B cell (primary cell): ENCODE data around the gene PHKA2. TPM values are rescaled to one million over a fixed set of nuclear protein-coding genes. Genes with fewer than 3 reads are reported as not detected.

ENCODE experiments used
- ATAC-seq: fragments of 200-7000 bp; cut with Tn5 transposase; one replicate; pipeline ENCODE4 v1.10.0; 2021; ENCODE audit warnings: low read depth, mild to moderate bottlenecking, moderate number of reproducible peaks, moderate library complexity
- CTCF ChIA-PET: fragments of 350-600 bp; sonication (Branson Sonifier 250); formaldehyde crosslinking; loops from one replicate; lab custom pipeline; 2021; ENCODE audit warnings: antibody characterized with exemption, inconsistent platforms; lab: Charles Lee
- POLR2A ChIA-PET: fragments of 350-600 bp; sonication (Branson Sonifier 250); formaldehyde crosslinking; loops from one replicate; lab custom pipeline; 2021; ENCODE audit warnings: antibody characterized with exemption; lab: Charles Lee
- DNase-seq: peaks from one replicate; pipeline ENCODE4 v3.0.0; 2013
- H2AFZ ChIP-seq: 2 replicates; pipeline ENCODE4 v1.6.1; 2012; ENCODE audit warnings: mild to moderate bottlenecking, low read depth, low read length; ENCODE audit not compliant: insufficient read depth, poor library complexity, severe bottlenecking
- H3K27ac ChIP-seq, 2 donors: 1 replicate in 1 of 2; 2 replicates in 1 of 2; pipeline ENCODE4 v1.5.1; 2012 to 2013; ENCODE audit warnings: low read length in 2 of 2, mild to moderate bottlenecking in 2 of 2, moderate library complexity in 1 of 2
- H3K27me3 ChIP-seq, 4 experiments: fragments of 200-600 bp in 1 of 4; sonication (generic) in 1 of 4; replicated peaks in 1 of 4; 1 replicate in 2 of 4; 2 replicates in 2 of 4; pipeline versions ENCODE4 v1.6.1 to v1.7.0; 2013 to 2016; ENCODE audit warnings: low read length in 3 of 4, mild to moderate bottlenecking in 2 of 4, mixed read lengths in 1 of 4, moderate library complexity in 1 of 4; ENCODE audit not compliant: insufficient read depth in 4 of 4, control insufficient read depth in 3 of 4; ENCODE audit errors: control extremely low read depth in 1 of 4
- H3K36me3 ChIP-seq, 2 experiments: replicated peaks in 1 of 2; 1 replicate in 1 of 2; 2 replicates in 1 of 2; pipeline versions ENCODE4 v1.6.1 to v1.7.1; 2013; ENCODE audit warnings: low read length in 1 of 2; ENCODE audit not compliant: insufficient read depth in 2 of 2, control insufficient read depth in 1 of 2; ENCODE audit errors: control extremely low read depth in 1 of 2, extremely low read depth in 1 of 2
- H3K4me1 ChIP-seq, 2 donors: fragments of 200-600 bp in 1 of 2; sonication (generic) in 1 of 2; 1 replicate in 1 of 2; 2 replicates in 1 of 2; pipeline versions ENCODE4 v1.5.1 to v1.6.1; 2013 to 2017; ENCODE audit warnings: low read length in 2 of 2; ENCODE audit not compliant: control insufficient read depth in 2 of 2, insufficient read depth in 2 of 2
- H3K4me2 ChIP-seq: replicated peaks from 2 replicates; pipeline ENCODE3; 2012; ENCODE audit warnings: mild to moderate bottlenecking, low read depth, low read length; ENCODE audit not compliant: poor library complexity, severe bottlenecking
- H3K4me3 ChIP-seq, 5 experiments: fragments of 200-600 bp in 1 of 5; sonication (generic) in 1 of 5; 1 replicate in 3 of 5; 2 replicates in 2 of 5; pipeline versions ENCODE4 v1.5.1 to v1.7.0; 2011 to 2016; ENCODE audit warnings: low read length in 4 of 5, mild to moderate bottlenecking in 4 of 5, low read depth in 2 of 5, control low read depth in 1 of 5, moderate library complexity in 1 of 5; ENCODE audit not compliant: insufficient read depth in 1 of 5; ENCODE audit errors: control extremely low read depth in 1 of 5, extremely low read depth in 1 of 5
- H3K79me2 ChIP-seq: fragments of 200-600 bp; sonication (generic); one replicate; pipeline ENCODE4 v1.6.0; 2016; ENCODE audit warnings: low read length; ENCODE audit not compliant: control insufficient read depth, insufficient read depth
- H3K9ac ChIP-seq: fragments of 200-600 bp; sonication (generic); 2 replicates; pipeline ENCODE4 v1.6.1; 2017; ENCODE audit warnings: mild to moderate bottlenecking, low read length, moderate library complexity
- H3K9me3 ChIP-seq, 3 donors: one replicate each; pipeline versions ENCODE4 v1.6.1 to v1.7.1; 2013; ENCODE audit warnings: low read length in 2 of 3; ENCODE audit not compliant: control insufficient read depth in 2 of 3, insufficient read depth in 1 of 3; ENCODE audit errors: control extremely low read depth in 1 of 3
- H4K20me1 ChIP-seq: 2 replicates; pipeline ENCODE4 v1.6.0; 2012; ENCODE audit warnings: mild to moderate bottlenecking, low read length; ENCODE audit not compliant: insufficient read depth, control insufficient read depth, poor library complexity, severe bottlenecking
- H3K27ac Mint-ChIP-seq: one replicate; pipeline ENCODE4 v1.8.0; 2021; ENCODE audit warnings: mixed read lengths
- H3K27me3 Mint-ChIP-seq: one replicate; pipeline ENCODE4 v1.8.0; 2021; ENCODE audit warnings: mixed read lengths
- H3K4me1 Mint-ChIP-seq: one replicate; pipeline ENCODE4 v1.8.0; 2021; ENCODE audit warnings: mixed read lengths
- H3K4me3 Mint-ChIP-seq: one replicate; pipeline ENCODE4 v1.8.0; 2021; ENCODE audit warnings: mixed read lengths
- H3K9me3 Mint-ChIP-seq: one replicate; pipeline ENCODE4 v1.8.0; 2022; ENCODE audit warnings: mixed read lengths; ENCODE audit not compliant: insufficient read depth
- EZH2 ChIP-seq: IDR thresholded peaks from 2 replicates; pipeline ENCODE4 v1.6.1; 2012; ENCODE audit warnings: borderline replicate concordance, low read depth, mild to moderate bottlenecking, moderate library complexity, low read length; ENCODE audit not compliant: insufficient read depth, poor library complexity, severe bottlenecking
- WGBS: methylation state at CpG from one replicate; pipeline ENCODE4 v1.1.5; 2013; ENCODE audit warnings: missing lambda C conversion rate; ENCODE audit not compliant: insufficient coverage; 5-methylcytosine and 5-hydroxymethylcytosine counted together
- intact Hi-C: fragments of 100-400 bp; cut with micrococcal nuclease; formaldehyde crosslinking; loops from one replicate; pipeline ENCODE4 v1.10.0; 2022
- polyA plus RNA-seq: library from polyadenylated mRNA; depleted of rRNA; stranded (reverse); fragments of >200 nt; gene quantifications from 2 replicates; pipeline ENCODE4 v1.2.3, GENCODE V29; 2012
- total RNA-seq, 2 donors: library from RNA; stranded (reverse); fragments of 120-200 nt in 1 of 2; gene quantifications; 1 replicate in 1 of 2; 2 replicates in 1 of 2; pipeline versions ENCODE4 v1.2.3 to v1.2.4, GENCODE V29; 2013 to 2022
- TF ChIP-seq, protein P1 (sequence below): fragments of 200-600 bp; IDR thresholded peaks from one replicate; pipeline ENCODE4 v1.8.0; 2022; ENCODE audit warnings: antibody characterized with exemption, mild to moderate bottlenecking

The PHKA2 gene
- total and polyA plus RNA-seq, 2 donors (not counting 1 experiment from before 2014, with no cell fraction given) = 54.6 to 60.6 TPM

DNA sequence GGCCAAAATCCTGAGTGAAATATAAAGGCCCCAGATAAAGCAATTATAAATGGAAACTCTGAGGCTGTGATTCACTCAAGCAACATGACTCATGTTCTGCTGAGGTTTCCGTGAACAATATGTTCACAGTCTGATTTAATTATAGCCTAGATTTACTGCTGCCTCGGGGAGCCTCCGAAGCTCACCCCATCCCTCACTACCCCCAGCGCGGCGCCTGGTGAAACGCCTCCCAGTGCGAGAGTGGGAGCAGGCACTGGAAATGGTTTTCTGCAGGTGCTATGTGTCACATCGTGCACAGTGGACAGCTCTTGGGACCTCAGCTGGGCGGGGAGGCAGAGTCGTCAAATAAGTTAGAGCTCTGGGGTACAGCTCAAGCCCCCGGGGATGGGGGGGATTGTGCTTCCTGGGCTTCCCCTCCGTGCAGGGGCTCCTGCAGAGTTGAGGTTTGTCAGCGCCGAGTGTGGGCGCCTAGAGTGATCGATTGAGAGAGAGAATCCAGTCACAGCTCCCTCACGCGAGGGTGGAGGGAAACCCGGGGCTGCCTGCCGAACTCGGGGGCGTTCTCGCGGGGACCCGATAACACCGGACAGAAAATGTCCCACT is 110.6 kb downstream of the PHKA2 start:
- Mint-ChIP-seq H3K27me3 (peaks cover 1% of the 10 kb centered on the region), H3K4me1 (no peaks in the 10 kb centered on the region), H3K9me3 (no peaks in the 10 kb centered on the region), H3K4me3 (no peak overlapping the region), H3K27ac (no peak overlapping the region)
- H3K9ac ChIP-seq = no peak overlapping the region
- H3K27me3 ChIP-seq = no peaks in the 10 kb centered on the region
- ATAC-seq = no peak
- no peak overlapping the region for H3K4me3 ChIP-seq
- H3K36me3 ChIP-seq = no peaks in the 10 kb centered on the region
- TF ChIP-seq, protein P1, sequence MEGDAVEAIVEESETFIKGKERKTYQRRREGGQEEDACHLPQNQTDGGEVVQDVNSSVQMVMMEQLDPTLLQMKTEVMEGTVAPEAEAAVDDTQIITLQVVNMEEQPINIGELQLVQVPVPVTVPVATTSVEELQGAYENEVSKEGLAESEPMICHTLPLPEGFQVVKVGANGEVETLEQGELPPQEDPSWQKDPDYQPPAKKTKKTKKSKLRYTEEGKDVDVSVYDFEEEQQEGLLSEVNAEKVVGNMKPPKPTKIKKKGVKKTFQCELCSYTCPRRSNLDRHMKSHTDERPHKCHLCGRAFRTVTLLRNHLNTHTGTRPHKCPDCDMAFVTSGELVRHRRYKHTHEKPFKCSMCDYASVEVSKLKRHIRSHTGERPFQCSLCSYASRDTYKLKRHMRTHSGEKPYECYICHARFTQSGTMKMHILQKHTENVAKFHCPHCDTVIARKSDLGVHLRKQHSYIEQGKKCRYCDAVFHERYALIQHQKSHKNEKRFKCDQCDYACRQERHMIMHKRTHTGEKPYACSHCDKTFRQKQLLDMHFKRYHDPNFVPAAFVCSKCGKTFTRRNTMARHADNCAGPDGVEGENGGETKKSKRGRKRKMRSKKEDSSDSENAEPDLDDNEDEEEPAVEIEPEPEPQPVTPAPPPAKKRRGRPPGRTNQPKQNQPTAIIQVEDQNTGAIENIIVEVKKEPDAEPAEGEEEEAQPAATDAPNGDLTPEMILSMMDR = no peak
- no peak for TF ChIP-seq EZH2
- ChIA-PET POLR2A (no interaction called here), CTCF (no interaction called here)
- no peak for DNase-seq
- H3K4me2 ChIP-seq = no peak overlapping the region
- no peaks in the 10 kb centered on the region for H3K79me2 ChIP-seq
- 92% methylated on average over 14 of the region's 27 CpGs for WGBS
- H4K20me1 ChIP-seq = no peaks in the 10 kb centered on the region
- no peak overlapping the region for H2AFZ ChIP-seq
- no peaks in the 10 kb centered on the region for H3K9me3 ChIP-seq
- intact Hi-C loops = no loop called here
- H3K4me1 ChIP-seq = no peaks in the 10 kb centered on the region
- no peak overlapping the region for H3K27ac ChIP-seq

GRCh38 chrX:18872621-18873020 is 111.3 kb downstream of the PHKA2 start:
- no peak overlapping the region for H3K9ac ChIP-seq
- H3K9me3 ChIP-seq = no peaks in the 10 kb centered on the region
- H2AFZ ChIP-seq = no peak overlapping the region
- ChIA-PET POLR2A (no interaction called here), CTCF (no interaction called here)
- H4K20me1 ChIP-seq = no peaks in the 10 kb centered on the region
- Mint-ChIP-seq H3K27ac (no peak overlapping the region), H3K9me3 (no peaks in the 10 kb centered on the region), H3K4me1 (no peaks in the 10 kb centered on the region), H3K4me3 (no peak overlapping the region), H3K27me3 (no peaks in the 10 kb centered on the region)
- no peak for TF ChIP-seq EZH2
- TF ChIP-seq, protein P1 = no peak
- H3K27ac ChIP-seq = no peak overlapping the region
- H3K4me2 ChIP-seq = no peak overlapping the region
- no peak for ATAC-seq
- WGBS = 97% methylated on average over 4 of the region's 8 CpGs
- H3K4me1 ChIP-seq = no peaks in the 10 kb centered on the region
- DNase-seq = no peak
- no peaks in the 10 kb centered on the region for H3K27me3 ChIP-seq
- no peak overlapping the region for H3K4me3 ChIP-seq
- H3K79me2 ChIP-seq = no peaks in the 10 kb centered on the region
- H3K36me3 ChIP-seq = no peaks in the 10 kb centered on the region
- intact Hi-C loops = no loop called here
